SK-N-SH treated with all-trans-retinoic acid at 6 μM for 48 hours (cell line): ENCODE results near the gene LRP5.

Source experiments
- BACH2 ChIP-seq: fragments of 250-450 bp; sonication (Bioruptor Pico); IDR thresholded peaks from 2 replicates; pipeline ENCODE4 v1.9.0; 2021; ENCODE audit warnings: mild to moderate bottlenecking, borderline replicate concordance
- ISL1 ChIP-seq: fragments of 250-450 bp; sonication (Bioruptor Pico); IDR thresholded peaks from 2 replicates; pipeline ENCODE4 v2.1.2; 2022; ENCODE audit warnings: mild to moderate bottlenecking, moderate library complexity
- PPARA ChIP-seq: fragments of 250-450 bp; sonication (Bioruptor Pico); IDR thresholded peaks from 2 replicates; pipeline ENCODE4 v1.5.0; 2020; ENCODE audit warnings: mild to moderate bottlenecking, borderline replicate concordance
- TCF4 ChIP-seq: fragments of 250-450 bp; sonication (Bioruptor Pico); IDR thresholded peaks from 2 replicates; pipeline ENCODE4 v1.8.0; 2021; ENCODE audit warnings: mild to moderate bottlenecking, moderate library complexity, borderline replicate concordance
- ZFP30 ChIP-seq: fragments of 450-650 bp; formaldehyde crosslinking; IDR thresholded peaks from 2 replicates; pipeline ENCODE4 v1.5.0; 2022; ENCODE audit warnings: mild to moderate bottlenecking, moderate library complexity
- ZNF565 ChIP-seq: fragments of 450-650 bp; formaldehyde crosslinking; conservative IDR thresholded peaks from 2 replicates; pipeline ENCODE4 v1.5.0; 2020; ENCODE audit warnings: low read depth, mild to moderate bottlenecking, moderate library complexity
- ZNF8 ChIP-seq: fragments of 450-650 bp; formaldehyde crosslinking; IDR thresholded peaks from 2 replicates; pipeline ENCODE4 v1.5.0; 2020; ENCODE audit warnings: mild to moderate bottlenecking, moderate library complexity
- TF ChIP-seq, protein P1 (sequence below): fragments of 250-450 bp; sonication (Bioruptor Pico); IDR thresholded peaks from 2 replicates; pipeline ENCODE4 v1.8.0; 2021; ENCODE audit warnings: low read depth, mild to moderate bottlenecking, moderate library complexity, borderline replicate concordance
- TF ChIP-seq, protein P2 (sequence below): fragments of 250-450 bp; sonication (Bioruptor Pico); IDR thresholded peaks from 2 replicates; pipeline ENCODE4 v1.5.0; 2020; ENCODE audit warnings: mild to moderate bottlenecking, moderate library complexity
- TF ChIP-seq, protein P3 (sequence below): fragments of 250-450 bp; sonication (Bioruptor Pico); IDR thresholded peaks from 2 replicates; pipeline ENCODE4 v1.8.0; 2020; ENCODE audit warnings: mild to moderate bottlenecking, moderate library complexity, borderline replicate concordance

DNA sequence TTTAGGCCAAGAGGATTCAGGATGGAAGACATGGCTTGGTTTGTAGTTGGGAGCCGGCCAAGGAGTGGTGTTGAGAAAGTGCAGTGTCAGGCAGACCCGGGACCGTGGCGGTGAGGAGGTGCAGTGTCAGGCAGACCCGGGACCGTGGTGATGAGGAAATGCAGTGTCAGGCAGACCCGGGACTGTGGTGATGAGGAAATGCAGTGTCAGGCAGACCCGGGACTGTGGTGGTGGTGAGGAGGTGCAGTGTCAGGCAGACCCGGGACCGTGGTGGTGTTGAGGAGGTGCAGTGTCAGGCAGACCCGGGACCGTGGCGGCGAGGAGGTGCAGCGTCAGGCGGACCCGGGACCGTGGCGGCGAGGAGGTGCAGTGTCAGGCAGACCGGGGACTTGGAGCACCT, 59.7 kb downstream of the LRP5 start:
- TF ChIP-seq ZFP30 (CRISPR knock-in tag) (no peak), ZNF8 (CRISPR knock-in tag) (no peak), PPARA (CRISPR knock-in tag) (no peak), ISL1 (CRISPR knock-in tag) (no peak), ZNF565 (CRISPR knock-in tag) (no peak), BACH2 (CRISPR knock-in tag) (no peak), TCF4 (CRISPR knock-in tag) (no peak)
- TF ChIP-seq, protein P1, sequence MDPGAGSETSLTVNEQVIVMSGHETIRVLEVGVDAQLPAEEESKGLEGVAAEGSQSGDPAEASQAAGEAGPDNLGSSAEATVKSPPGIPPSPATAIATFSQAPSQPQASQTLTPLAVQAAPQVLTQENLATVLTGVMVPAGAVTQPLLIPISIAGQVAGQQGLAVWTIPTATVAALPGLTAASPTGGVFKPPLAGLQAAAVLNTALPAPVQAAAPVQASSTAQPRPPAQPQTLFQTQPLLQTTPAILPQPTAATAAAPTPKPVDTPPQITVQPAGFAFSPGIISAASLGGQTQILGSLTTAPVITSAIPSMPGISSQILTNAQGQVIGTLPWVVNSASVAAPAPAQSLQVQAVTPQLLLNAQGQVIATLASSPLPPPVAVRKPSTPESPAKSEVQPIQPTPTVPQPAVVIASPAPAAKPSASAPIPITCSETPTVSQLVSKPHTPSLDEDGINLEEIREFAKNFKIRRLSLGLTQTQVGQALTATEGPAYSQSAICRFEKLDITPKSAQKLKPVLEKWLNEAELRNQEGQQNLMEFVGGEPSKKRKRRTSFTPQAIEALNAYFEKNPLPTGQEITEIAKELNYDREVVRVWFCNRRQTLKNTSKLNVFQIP (CRISPR knock-in tag), result no peak
- TF ChIP-seq, protein P2, sequence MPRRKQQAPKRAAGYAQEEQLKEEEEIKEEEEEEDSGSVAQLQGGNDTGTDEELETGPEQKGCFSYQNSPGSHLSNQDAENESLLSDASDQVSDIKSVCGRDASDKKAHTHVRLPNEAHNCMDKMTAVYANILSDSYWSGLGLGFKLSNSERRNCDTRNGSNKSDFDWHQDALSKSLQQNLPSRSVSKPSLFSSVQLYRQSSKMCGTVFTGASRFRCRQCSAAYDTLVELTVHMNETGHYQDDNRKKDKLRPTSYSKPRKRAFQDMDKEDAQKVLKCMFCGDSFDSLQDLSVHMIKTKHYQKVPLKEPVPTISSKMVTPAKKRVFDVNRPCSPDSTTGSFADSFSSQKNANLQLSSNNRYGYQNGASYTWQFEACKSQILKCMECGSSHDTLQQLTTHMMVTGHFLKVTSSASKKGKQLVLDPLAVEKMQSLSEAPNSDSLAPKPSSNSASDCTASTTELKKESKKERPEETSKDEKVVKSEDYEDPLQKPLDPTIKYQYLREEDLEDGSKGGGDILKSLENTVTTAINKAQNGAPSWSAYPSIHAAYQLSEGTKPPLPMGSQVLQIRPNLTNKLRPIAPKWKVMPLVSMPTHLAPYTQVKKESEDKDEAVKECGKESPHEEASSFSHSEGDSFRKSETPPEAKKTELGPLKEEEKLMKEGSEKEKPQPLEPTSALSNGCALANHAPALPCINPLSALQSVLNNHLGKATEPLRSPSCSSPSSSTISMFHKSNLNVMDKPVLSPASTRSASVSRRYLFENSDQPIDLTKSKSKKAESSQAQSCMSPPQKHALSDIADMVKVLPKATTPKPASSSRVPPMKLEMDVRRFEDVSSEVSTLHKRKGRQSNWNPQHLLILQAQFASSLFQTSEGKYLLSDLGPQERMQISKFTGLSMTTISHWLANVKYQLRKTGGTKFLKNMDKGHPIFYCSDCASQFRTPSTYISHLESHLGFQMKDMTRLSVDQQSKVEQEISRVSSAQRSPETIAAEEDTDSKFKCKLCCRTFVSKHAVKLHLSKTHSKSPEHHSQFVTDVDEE (CRISPR knock-in tag), result no peak
- TF ChIP-seq, protein P3, sequence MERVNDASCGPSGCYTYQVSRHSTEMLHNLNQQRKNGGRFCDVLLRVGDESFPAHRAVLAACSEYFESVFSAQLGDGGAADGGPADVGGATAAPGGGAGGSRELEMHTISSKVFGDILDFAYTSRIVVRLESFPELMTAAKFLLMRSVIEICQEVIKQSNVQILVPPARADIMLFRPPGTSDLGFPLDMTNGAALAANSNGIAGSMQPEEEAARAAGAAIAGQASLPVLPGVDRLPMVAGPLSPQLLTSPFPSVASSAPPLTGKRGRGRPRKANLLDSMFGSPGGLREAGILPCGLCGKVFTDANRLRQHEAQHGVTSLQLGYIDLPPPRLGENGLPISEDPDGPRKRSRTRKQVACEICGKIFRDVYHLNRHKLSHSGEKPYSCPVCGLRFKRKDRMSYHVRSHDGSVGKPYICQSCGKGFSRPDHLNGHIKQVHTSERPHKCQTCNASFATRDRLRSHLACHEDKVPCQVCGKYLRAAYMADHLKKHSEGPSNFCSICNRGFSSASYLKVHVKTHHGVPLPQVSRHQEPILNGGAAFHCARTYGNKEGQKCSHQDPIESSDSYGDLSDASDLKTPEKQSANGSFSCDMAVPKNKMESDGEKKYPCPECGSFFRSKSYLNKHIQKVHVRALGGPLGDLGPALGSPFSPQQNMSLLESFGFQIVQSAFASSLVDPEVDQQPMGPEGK (CRISPR knock-in tag), result no peak
